Fibroblast of skin of right quadriceps (primary cell): ENCODE measurements around the gene NFIA.

Source experiments
- DNase-seq: peaks from one replicate; pipeline ENCODE4 v3.0.0-alpha.2; 2013

The NFIA gene

DNA sequence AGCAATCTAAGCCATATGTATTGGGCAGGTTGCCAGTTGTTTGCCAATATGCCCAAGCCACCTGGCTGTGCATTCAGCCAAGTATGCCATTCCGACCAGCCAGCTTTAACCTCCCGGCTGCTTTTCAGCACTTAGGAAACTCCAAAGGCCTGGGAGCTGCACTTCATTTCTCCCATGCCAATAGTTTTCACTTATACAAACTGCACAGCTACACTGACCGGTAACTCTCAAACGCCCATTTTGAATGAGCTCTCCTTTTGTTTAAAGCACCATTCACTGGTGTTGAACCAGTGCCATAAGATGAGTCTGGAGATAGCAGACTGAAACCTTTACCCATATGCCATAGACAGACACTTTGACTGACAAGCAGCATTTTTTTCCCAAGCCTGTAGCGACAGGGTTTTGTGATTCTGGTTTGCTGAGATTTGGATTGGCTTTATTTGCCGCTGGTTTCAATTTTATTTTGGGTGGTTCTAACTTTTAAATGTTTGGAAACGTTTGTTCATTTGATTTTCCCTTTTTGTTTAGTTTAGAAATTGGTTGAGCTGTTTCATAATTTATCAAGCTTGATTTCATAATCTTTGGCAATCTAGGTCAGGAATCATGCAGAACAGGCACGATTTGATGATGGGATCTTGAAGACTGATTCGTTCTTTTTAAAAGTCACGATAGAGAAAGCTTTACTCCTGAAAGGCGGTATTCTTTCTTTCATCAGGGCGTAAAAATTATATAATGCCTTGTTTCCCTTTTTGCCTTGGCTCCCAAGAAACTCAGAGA, 144.6 kb downstream of the NFIA start:
- DNase-seq = no peak

DNA sequence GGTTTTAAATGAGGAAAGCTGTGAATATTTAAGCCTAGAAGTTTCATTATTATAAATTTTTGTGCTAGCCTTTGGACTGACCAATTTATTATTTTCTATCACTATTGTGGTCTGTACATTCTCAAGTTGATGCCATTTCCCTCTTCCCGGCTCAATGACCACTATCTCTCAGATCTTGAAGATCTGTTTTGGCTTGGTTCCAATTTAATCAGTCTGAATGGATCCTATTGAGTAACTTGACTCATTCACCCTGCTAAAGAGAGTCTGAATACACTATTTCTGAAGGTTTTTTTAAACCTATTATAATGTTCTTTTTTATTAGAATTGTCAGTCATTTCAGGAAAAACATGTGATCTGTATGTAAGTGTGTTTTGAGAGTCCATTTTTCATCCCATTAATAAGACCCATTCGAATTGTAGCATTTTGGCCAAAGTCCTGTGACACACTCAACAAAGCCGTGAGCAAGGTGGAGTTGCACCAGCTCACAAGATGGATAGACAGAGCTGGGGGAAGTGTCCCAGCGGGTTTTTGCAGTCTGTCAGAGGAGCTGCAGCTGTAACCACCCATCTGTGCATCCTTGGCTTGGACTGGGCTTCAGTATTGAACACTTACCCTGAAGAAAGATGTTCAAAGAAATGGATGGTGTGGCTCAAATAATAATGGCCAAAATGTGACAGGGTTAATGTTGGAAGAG, 145.6 kb downstream of the NFIA start:
- no peak for DNase-seq

DNA sequence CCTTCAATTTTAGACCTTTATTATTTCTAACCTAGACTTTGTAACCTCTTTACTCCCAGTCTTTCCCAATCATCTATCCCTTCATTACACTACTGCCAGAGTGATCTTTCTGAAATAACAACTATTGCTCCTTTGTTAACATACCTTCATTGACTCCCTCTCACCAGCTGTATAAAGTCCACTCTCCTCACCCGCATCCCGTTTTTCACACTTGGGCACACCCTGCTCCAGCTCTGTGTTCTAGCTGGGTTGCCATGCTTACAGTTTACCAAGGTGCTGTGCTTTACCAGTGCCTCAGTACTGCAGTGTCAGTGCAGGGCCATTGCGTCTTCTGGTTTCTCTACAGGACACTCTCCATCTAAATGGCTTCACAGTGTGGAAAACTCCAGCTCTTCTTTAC, 148.2 kb downstream of the NFIA start:
- no peak for DNase-seq

DNA sequence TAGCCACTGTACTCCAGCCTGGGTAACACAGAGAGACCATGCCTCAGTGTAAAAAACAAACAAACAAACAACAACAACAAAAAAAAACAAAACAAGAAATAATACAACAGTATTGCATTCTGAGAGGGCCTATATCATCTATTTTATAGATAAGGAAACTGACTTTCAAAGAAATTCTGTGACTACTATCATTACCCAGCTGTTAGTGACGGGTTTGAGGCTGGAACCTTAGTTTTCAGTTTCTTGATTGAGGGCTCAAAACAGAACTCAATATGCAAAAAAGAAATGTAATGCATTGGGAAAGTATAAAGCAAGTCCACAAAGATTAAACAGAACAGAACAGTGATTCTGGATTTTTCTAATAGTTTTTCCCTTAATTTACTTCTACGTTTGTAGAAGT, 149.4 kb downstream of the NFIA start:
- DNase-seq = no peak

DNA sequence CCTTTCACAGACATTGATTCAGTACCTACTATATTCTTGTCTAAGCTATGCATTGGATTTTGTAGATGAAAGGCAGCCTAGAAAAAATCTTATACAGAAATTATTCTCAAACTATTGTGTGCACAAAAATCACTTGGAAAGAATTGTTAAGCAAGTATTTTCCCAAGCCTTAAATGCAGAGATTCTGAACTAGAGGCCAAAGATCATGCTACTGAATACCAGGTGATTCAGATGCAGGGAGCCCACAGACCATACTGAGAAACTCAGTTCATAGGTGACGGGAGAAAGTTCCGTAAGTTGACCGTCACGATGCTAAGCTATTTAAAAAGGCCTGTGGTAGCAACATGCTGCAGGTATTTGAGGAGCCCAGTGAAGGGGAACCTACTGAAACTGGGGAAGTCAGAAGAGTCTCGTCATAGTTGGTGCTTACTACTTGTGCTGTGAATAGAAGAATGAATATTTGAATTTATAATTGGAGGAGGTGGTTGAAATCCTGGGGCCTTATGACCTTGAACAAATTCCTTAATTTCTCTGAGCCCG, 150.8 kb downstream of the NFIA start:
- no peak for DNase-seq

DNA sequence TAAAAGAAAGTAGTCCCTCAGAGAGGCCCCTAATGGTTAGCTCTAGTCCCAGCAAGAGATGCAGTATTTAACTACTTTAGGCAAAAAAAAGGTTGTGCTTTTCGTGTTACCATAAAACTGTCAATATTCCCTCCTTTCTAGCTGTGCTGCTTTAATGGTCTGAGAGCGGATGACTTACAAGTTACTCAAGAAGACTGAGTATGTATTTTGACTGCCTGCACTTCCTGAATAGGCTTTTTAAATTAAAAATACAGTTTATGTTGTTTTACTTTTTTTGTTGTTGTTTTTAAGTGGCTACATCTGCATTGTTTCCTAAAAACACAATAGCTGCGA, 152.2 kb downstream of the NFIA start:
- DNase-seq = no peak

DNA sequence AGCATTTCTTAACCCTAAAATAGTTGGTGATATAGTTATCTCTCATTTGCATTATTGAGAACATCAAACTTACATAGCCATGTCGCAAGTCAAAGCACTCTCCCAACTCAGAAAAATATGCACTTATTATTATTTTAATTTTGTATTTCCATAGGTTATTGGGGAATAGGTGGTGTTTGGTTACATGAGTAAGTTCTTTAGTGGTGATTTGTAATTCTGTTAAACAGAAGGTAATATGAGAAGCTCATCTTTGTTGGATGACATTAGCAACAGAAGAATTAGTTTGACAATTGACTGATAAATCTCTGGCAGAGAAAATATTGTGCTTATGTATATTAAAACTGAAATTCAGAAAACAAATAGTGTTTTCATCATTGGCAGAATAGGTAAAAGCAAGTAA, 154.8 kb downstream of the NFIA start:
- DNase-seq = no peak

DNA sequence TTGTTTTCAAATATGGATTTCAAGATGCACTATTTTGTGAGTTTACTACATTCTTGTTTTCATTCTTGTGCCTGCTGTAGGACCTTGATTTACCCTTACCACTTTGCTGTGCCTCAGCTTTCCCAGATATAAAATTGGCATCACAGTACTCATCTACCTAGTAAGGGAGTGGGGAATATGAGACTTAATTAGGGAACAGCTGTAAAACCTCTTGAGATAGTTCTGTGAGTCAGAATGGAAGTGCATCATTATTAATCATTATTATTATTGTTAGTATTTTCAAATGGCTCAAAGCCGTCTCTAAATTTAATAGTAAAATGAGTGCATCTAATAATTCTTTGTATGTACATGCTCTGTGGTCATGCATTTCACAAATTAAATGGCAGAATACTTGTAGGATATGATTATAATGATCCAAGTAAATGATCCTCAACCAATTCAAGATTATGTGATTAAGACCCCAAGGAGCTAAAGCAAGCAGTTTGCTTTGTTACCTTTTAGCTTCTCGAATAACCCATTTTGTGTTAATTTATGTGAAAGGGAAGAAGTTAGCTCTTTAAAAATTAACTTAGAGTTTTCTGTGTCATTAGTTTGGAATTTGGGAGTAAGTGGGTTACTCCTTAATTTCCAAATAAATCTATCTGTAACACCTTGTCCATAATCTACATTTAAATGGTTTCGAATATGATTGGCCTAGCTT, 155.4 kb downstream of the NFIA start:
- DNase-seq = no peak

DNA sequence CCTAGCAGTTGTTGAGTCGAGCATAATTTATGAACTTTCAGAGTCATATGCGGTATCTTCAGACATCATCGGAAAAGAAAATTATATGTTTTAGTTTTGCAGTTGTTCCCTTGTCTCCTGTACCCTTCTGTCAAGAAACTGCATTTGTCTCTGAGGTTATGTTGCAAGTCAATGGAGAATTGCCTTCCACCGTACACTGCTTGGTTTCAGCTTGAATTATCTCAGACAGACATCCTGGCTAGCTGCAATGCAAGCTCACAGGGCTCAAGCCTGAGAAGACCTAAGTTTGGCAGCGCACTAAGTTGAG, 156.0 kb downstream of the NFIA start:
- no peak for DNase-seq

DNA sequence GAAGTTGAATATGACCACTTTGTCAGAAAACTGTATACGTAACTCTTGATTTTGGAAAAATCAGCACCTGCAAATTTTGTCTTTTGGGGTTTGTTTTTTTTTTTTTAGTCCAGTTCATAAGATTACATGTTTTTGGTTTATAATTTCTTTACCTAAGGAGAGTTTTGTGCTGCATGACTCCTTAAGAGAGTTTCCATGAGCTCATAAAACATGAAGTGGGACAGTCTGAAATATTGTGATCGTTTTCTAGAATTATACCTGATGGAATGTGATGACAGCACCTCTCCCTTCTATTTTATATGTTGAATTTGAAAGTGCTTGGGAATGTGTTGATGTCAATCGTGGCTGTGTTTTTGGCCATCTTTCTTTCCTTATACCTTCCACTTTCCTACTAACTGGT, 158.5 kb downstream of the NFIA start:
- no peak for DNase-seq

DNA sequence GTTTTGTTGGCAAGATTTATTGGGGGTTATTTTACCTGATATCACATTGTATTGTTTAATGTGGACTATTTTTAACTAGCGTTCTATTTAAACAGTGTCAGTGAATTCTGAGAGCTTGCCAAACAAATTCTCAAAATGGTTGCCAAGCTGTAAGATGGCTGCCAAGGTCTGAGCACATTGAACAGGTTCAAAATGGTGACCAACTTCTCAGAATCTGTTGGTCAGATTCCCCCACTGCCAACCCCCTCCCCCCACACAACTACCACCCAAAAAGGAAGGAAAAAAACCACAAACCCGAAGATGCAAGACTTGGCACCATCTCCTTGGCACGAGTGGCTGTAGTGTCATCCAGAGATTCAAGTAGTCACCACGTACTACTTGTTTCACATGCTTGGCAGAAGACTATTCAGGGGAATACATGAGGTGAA, 159.1 kb downstream of the NFIA start:
- DNase-seq = no peak

DNA sequence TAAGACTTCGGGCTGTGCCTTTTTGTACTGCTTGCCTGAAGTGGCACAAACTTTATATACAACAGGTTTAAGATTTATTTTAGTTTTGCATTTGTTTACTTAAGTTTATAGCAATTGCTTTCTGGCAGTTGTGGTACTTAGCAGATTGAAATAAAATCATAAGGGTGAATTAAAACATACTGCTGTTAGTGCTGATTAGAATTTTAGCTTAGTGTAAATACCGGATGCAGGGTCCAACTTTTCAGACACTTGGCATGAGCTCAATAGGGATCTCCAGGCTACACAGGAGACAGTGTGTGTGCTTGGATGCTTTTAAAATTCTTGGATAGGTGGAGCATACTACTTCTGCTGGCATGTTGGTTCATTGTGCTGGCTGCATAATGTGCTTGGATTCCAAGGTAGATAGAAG, 159.6 kb downstream of the NFIA start:
- no peak for DNase-seq

DNA sequence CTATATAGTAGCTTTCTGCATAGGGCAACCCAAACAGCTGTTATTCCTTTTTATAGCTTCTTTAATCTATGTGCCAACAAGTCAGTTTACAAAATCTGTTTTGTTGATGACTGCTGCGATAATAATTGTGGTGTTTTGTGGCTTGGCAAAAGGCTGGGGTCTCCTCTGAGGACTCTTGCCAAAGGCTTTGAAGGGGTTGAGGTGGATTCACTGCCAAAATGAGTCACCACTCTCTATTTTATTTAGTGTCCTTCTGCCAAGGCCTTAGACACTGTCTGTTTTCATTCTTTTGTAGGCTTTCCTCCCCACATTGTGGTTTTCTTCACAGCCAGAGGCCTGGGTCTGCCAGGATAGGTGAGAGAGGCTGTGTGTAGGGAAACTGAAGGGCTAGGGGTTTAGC, 161.8 kb downstream of the NFIA start:
- peak; percentile 79 for DNase-seq

DNA sequence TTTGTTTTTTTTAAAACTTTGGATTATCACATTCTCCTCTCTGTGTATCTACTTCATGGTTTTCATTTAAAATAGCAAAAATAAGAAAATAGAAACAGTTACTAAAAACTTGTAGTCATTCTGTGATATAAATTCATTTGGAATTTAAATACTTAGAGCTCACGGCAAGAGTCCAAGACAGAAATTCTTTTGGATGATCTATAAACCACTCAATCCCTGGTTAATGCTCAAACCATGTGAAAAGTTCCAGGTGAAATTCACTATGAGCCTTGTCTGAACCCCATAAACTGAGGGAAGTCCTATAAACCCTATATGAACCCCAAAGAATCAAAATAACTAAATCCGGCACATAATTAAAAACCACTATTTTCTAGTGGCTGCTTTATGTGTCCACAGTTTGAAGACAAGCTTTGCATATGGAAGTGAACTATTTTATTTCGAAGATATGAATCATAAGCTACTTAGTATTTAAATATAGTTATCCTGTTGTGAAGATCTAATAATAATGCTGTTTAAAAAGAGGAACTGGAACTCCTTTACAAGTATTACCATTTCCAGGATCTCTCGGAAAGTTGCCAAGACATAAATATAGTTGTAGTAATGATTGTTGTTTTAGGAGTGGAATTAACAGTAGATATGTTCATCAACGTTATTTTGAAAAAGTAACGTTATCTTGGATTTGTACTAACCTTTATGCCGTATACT, 163.5 kb downstream of the NFIA start:
- no peak for DNase-seq

DNA sequence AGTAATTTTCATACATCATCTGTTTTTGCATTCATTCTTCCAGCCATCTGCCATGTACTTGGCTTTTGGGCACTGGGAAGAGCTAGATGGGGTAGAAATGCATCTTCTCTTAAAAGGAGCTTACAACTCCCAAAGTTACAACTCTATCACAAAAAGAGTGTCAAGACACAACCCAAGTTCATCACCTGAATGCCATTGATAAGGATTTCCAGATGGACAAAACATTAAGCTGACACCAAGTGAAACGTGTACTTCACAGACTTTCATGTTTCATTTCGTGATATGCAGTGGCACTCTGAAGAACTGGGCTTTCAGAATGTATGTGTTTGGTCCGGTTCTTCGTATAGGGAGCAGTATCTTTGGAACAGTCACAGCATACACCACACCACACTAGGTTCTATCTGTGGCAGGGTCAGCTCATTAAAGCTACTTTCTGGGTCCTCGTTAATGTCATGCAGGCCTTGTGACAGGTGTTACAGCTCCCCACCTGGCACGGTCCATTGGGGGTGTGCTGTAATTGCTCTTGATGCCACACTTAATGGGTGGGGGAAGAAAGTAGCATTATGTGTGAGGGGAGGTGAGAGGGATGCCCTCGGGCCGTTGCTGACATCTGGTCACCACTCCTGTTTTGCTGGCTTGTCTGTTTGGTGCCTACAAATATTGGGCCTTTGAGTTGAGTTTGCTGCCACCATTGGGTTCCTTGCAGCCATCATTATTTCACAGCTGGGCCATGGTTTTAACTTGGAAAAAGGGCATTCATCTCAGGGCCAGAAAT, 164.9 kb downstream of the NFIA start:
- no peak for DNase-seq

DNA sequence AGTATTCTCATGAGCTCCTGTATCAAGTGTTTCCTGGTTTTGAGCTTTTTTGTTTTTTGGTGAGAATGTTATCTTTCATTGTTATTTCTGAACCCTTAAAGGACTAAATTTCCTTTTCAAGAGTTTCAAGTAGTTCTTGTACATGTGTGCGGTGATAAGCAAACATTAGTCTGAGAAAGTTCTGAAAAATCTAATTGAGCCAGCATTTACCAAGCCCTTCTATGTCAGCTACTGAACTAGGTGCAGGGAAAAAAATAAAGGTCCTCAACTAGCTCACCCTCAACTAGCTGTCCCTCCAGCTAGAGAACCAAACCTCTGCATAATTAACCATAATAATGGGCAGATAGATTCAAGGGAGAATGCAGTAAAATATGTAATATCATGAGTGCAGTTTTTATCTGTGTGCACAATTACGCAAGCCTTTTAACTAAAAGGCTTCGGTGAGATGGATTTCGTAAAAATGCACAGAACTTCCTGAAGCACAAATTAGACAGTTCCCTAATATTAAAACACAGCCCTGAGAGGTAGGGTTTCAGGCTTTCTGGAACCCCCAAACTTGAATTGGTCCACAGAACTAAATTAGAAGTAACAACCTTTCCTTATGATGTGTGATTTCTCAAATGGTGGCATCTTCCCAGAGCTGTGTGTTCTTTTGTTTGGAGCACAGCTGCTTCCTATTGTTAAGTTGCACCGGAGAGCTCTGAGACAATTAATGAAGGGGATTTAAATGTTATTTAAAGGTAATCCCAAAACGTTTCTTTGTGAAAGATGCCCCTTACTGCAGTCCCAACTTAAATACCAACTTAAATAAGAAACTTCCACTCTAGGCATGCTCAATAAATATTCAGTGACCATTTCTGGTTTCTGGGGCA, 165.8 kb downstream of the NFIA start:
- DNase-seq = no peak

DNA sequence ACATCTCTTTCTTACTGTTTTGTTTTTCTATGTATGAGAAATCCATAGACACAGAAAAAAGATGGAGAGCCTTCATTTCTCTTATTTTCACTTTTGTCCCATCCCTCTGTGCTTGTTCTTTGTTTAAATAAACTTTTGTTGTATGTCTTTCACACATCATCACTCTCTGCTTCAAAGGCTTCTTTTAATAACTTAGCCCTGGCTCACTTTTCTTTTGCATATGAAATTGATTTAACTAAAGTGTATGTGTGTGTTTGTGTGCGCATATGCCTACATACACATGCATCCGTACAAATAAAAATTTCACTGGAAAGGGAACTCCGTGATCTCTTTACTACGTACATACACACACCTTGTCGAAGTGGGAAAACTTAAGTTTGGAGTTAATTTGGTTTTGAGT, 168.6 kb downstream of the NFIA start:
- DNase-seq = no peak

DNA sequence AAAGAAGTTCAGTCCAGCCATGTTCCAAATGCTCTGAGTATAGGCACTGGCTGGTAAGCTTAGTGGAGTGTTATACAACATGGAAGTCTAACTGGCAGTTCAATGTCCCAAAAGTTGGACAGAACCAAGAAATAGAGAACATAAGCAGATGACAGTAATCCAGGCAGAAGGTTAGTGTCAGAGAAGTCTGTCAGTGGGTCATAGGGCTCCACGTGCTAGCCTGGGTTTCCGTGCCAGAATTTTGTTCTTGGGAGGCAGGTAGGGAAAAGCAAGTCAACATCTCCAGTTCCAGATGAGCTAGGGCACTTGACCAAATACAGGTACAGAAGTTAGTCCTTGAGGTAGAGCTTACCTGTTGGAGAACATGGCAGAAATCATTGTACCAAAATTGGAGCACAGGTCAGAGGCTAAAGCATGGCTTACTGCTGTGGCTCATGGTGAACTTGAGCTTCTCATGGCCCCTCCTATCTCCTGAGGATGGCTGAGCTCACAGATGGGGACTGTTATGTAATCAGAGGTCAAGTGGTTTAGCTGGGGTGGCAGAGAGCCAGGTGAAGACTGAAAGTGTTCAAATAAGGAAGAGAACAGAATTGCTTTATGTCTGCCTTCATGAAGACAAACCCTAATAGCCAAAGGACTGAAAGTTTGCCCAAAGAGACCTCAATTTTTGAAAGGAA, 170.8 kb downstream of the NFIA start:
- peak; percentile 46 for DNase-seq

DNA sequence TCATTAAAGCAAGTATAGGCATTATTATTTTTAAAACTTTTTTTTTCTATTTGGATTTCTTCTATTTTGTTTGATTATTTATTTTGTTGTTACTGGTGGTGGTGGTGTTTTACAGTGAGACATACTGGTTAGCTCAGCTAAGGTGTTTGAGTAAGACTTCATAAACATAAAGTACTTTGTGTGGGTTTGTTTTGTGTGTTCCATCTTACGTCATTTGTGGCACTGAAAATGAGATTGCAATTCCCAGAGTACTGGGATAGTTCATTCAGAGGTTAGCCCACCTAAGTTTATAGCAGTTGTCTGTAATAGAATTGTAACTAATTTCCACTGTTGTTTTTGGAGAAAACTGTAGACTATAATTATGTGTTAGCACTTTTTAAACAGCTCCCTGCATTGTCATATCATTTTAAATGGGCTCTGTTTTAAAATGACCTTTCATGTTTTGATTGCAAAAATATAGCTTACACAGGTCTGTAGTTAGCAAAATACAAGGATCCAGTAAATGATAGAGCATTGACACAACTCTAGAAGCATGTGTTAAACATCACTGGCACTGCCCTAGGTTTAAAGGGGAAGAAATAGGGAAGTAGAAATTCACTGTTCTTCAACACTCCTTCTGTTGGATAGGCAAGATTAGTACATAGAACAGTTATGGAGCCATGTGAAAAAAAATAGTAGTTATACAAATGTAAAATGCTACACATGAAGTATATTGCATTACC, 171.7 kb downstream of the NFIA start:
- DNase-seq = no peak

DNA sequence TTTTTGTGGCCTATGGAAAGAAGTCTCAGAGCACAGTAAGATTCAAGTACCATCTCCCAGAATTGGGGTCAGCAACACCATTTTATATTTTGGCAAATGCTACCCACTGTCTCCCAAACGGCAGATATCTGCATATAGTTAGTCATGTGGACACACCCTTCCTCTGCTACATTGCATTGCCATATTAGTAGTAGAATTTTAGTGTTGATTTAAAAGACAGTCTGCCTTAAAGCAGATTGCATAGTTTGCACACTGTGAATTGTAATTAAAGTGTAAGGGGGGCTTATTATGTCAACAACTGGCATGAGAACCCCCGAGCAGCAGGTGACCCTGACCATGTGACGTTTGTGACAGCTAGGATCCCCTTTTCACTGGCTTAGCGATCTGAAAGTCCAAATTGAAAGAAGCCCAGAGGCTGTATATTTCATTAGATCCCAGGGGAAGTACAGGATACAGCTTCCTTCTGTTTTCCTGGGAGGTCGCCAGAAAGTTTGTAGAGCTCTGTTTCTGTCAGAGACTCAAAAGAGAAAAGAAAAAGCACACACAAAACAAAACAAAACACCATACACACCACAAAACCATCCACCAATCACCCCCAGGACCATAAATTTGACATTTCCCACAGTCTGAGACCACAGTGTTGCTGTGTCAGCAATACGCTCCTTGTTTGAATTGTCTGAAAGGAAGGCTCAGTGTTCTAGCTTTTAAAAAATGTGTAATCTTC, 172.4 kb downstream of the NFIA start:
- DNase-seq = peak; percentile 70
